Right atrium auricular region (tissue), 2 donors: Measurements from ENCODE around the gene DOCK2. TPM values are rescaled to one million over a fixed set of nuclear protein-coding genes. Genes with fewer than 3 reads are reported as not detected.

Source experiments
- DNase-seq: peaks from one replicate; pipeline ENCODE4 v3.0.0-alpha.2; 2019; ENCODE audit warnings: low spot score
- H3K27ac ChIP-seq, 2 donors: fragments of 200-600 bp; sonication (generic); 1 replicate in 1 of 2; 2 replicates in 1 of 2; pipeline ENCODE4 v1.5.1; 2016 to 2019
- H3K27me3 ChIP-seq, 2 donors: fragments of 200-600 bp; sonication (generic); one replicate each; pipeline versions ENCODE4 v1.5.1 to v1.6.0; 2017 to 2019
- H3K36me3 ChIP-seq: fragments of 200-600 bp; sonication (generic); one replicate; pipeline ENCODE4 v1.5.1; 2016
- H3K4me1 ChIP-seq, 2 donors: fragments of 200-600 bp; sonication (generic); one replicate each; pipeline versions ENCODE4 v1.5.1 to v1.6.0; 2017 to 2019
- H3K4me3 ChIP-seq, 2 donors: fragments of 200-600 bp; sonication (generic); 1 replicate in 1 of 2; 2 replicates in 1 of 2; pipeline ENCODE4 v1.5.1; 2017 to 2019; ENCODE audit warnings: mild to moderate bottlenecking in 1 of 2, moderate library complexity in 1 of 2
- H3K9me3 ChIP-seq, 2 donors: fragments of 200-600 bp; sonication (generic); one replicate each; pipeline ENCODE4 v1.5.1; 2019
- total RNA-seq, 2 donors: library from RNA; depleted of rRNA; stranded (reverse); fragments of >200 nt; gene quantifications; one replicate each; pipeline ENCODE4 v1.1.0, GENCODE V29; 2016
- TF ChIP-seq, protein P1 (sequence below), 2 donors: fragments of 200-600 bp; sonication (generic); IDR thresholded peaks; one replicate each; pipeline ENCODE4 v1.5.1; 2019; ENCODE audit warnings: antibody characterized with exemption in 2 of 2

The DOCK2 gene
- total RNA-seq, 2 donors from 2014 or later, result 3.7 to 5.4 TPM

DNA sequence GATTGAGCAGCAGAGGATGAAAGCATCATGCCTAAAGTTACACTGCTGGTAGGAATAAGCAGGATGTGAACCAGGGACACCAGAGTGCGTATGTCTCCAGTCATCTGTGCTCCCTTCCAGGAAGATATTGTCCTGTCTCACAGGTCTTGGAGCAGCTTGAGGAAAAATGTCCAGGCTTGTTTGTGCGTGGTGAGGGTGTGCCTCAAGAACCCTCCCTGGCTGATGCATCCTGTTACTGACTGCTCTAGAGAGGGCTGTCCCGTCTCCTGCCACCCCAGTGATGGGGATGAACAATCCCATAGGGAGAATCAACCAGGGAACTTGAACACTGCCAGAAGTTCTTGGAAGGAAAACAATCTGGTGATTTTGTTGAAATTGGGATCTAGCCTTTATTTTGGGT lies 211.2 kb downstream of the DOCK2 start:
- TF ChIP-seq, protein P1, sequence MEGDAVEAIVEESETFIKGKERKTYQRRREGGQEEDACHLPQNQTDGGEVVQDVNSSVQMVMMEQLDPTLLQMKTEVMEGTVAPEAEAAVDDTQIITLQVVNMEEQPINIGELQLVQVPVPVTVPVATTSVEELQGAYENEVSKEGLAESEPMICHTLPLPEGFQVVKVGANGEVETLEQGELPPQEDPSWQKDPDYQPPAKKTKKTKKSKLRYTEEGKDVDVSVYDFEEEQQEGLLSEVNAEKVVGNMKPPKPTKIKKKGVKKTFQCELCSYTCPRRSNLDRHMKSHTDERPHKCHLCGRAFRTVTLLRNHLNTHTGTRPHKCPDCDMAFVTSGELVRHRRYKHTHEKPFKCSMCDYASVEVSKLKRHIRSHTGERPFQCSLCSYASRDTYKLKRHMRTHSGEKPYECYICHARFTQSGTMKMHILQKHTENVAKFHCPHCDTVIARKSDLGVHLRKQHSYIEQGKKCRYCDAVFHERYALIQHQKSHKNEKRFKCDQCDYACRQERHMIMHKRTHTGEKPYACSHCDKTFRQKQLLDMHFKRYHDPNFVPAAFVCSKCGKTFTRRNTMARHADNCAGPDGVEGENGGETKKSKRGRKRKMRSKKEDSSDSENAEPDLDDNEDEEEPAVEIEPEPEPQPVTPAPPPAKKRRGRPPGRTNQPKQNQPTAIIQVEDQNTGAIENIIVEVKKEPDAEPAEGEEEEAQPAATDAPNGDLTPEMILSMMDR (IDR thresholded peaks at IDR 0.05), result no peak
- H3K36me3 ChIP-seq, result no peaks in the 10 kb centered on the region
- DNase-seq, result no peak

DNA sequence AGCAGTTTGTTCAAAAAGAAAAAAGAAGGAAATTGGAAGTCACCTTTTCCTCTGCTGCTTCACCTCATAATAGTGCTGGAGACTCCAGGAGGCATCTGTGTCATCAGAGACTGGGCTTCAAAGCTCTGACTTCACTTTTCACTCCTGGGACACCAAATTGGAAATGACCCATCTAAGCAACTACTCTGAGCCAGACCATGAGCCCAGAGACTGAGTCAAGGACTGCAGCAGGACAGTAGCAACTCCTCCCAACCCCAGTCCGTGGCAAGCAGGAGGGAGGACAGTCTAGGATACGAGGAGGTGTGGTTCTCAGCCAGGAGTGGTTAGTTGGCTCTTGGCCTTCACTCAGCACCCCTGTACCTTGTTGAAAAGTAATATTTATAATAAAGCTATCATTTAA lies 211.7 kb downstream of the DOCK2 start:
- Histone ChIP-seq H3K27me3 (no peaks in the 10 kb centered on the region), H3K4me1 (no peaks in the 10 kb centered on the region), H3K27ac (no peak overlapping the region), H3K4me3 (no peak overlapping the region), H3K9me3 (peaks cover 0 to 12% of the 10 kb centered on the region in 2 donors), H3K36me3 (no peaks in the 10 kb centered on the region)
- TF ChIP-seq, protein P1 (IDR thresholded peaks at IDR 0.05), result no peak
- no peak for DNase-seq

More for the DNA sequence above, 211.2 kb downstream of the DOCK2 start:
- H3K27me3 ChIP-seq, result no peaks in the 10 kb centered on the region
- H3K27ac ChIP-seq, result no peak overlapping the region
- no peaks in the 10 kb centered on the region for H3K4me1 ChIP-seq
- H3K9me3 ChIP-seq, result peaks cover 0 to 12% of the 10 kb centered on the region in 2 donors
- no peak overlapping the region for H3K4me3 ChIP-seq

DNA sequence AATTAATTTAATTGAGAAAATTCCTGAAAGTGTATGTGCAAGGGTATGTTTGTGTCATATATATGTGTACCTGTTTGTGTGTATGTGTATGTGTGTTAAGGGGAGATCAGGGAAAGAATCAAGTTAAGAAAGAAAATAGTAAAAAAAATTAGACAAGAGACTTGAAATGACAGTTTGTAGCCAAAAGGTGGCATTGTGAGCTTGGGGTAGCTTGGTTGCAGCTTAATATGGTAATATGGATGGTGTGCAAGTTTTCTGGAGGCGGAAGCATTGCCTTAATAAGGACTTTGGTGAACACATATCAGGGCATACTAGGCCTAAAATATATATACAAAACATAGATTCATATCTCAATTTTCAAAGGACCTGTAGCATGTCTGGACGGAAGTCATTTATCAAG lies 213.3 kb downstream of the DOCK2 start:
- no peak overlapping the region for H3K4me3 ChIP-seq
- H3K36me3 ChIP-seq, result no peaks in the 10 kb centered on the region
- TF ChIP-seq, protein P1 (IDR thresholded peaks at IDR 0.05), result no peak
- peaks cover 0 to 12% of the 10 kb centered on the region in 2 donors for H3K9me3 ChIP-seq
- H3K27me3 ChIP-seq, result no peaks in the 10 kb centered on the region
- no peak for DNase-seq
- no peak overlapping the region for H3K27ac ChIP-seq
- no peaks in the 10 kb centered on the region for H3K4me1 ChIP-seq

DNA sequence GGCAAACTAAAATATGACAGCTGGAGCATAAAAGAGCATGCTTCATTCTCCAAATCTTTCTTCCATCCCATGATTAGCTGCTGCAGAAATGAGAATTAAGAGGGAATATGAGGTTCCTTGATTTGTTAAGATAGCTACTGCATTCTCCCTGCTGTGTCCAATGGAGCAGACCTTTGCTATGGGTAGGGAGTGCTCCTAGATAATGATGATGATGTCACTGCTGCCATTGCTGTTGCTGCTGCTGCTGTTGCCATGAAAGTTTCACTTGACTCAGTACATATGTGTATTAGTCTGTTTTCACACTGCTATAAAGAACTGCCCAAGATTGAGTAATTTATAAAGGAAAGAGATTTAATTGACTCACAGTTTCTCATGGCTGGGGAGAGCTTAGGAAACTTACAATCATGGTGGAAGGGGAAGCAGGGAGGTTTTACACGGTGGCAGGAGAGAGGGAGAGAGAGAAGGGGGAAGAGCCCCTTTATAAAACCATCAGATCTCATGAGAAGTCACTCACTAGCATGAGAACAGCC lies 214.3 kb downstream of the DOCK2 start:
- Histone ChIP-seq H3K4me3 (no peak overlapping the region), H3K27ac (no peak overlapping the region), H3K36me3 (no peaks in the 10 kb centered on the region), H3K9me3 (peaks cover 0 to 12% of the 10 kb centered on the region in 2 donors), H3K4me1 (no peaks in the 10 kb centered on the region), H3K27me3 (no peaks in the 10 kb centered on the region)
- DNase-seq, result no peak
- TF ChIP-seq, protein P1 (IDR thresholded peaks at IDR 0.05), result no peak

DNA sequence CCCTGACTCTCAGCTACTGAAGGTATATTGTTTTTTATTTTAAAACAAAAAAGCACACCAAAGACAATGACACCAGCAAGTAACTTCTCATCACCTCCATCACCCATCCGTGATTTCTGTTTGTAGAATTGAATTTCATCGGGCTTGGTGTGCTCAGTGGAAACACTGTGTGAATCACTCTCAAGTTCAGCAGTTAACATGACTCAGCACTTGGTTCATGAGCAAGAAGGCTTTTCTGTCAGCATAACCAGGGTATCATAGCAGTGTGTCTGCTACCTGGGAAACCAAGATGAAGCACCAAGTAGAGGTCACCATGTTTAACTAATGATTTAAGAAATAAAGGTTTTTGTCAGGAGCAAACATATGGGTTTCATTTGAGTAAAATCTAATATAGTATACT lies 219.5 kb downstream of the DOCK2 start:
- Histone ChIP-seq H3K36me3 (no peaks in the 10 kb centered on the region), H3K4me1 (no peaks in the 10 kb centered on the region)

More for the DNA sequence above, 219.5 kb downstream of the DOCK2 start:
- DNase-seq, result no peak
- Histone ChIP-seq H3K27ac (no peak overlapping the region), H3K27me3 (no peaks in the 10 kb centered on the region), H3K9me3 (no peaks in the 10 kb centered on the region), H3K4me3 (no peak overlapping the region)
- TF ChIP-seq, protein P1 (IDR thresholded peaks at IDR 0.05), result no peak
